ENCODE measurements around the gene QRICH2.

GRCh38 chr17:76354317-76354729, 46.2 kb upstream of the QRICH2 start:
- TF ChIP-seq EZH2 (IDR thresholded peaks at IDR 0.05; ENCODE audit: borderline replicate concordance, low read depth, low read length, severe bottlenecking) = no peak
- TF ChIP-seq CTCF (IDR thresholded peaks at IDR 0.05; ENCODE audit: borderline replicate concordance, extremely low read depth, low read length, poor library complexity, severe bottlenecking) = no peak
